ENCODE results near the gene HLA-DMA. TPM values are rescaled to one million over a fixed set of nuclear protein-coding genes. Genes with fewer than 3 reads are reported as not detected.

The HLA-DMA gene
- total and polyA plus RNA-seq, 2 of the 13 experiments (the other 11 are each of a cell fraction or from before 2014, with no cell fraction given): 0.70 to 0.71 TPM

DNA sequence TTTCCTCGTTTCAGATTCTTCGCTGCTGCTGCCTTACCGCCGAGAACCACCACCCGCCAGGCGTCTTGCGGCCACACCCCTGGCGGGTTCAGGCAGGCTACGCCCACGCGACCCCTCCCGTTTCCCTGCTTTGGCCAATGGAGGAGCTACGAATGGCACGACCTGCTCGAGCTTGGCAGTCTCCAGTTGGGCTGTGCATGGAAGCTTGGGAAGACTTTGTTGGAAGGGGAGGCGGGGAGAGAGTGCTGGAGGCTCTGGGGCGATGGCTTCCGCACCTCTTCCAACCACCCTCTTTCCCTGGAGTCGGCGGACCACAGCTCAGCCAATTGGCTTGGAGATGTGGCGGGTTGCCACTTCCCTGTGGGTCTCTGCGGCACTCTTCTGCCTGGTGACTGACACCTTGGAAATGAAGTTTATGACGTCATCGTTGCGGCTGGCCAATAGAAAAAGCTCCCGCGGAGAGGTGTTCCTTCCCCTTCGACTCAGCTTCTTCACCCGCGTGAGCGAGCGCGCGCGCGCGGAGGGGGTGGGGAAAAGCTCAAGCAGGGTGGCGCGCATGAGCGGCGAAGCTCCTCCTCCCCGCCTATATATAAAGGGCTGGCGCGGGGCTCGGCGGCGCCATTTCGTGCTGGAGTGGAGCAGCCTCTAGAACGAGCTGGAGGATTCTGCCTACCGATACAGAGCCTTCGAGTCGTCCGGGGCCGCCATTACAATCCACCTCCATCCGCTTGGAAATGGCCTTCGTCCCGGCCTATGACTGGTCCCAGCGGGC lies 18.9 kb upstream of the HLA-DMA start (continued):
- TF ChIP-seq UBTF (CRISPR knock-in tag; IDR thresholded peaks at IDR 0.05): peak; percentile 51; the same call in 1 of the 2 replicates
- peak; percentile 74 for TF ChIP-seq FOSL2 (CRISPR knock-in tag; IDR thresholded peaks at IDR 0.05)
- no peak for TF ChIP-seq ZNF30 (CRISPR knock-in tag; IDR thresholded peaks at IDR 0.05)
- no peak for TF ChIP-seq ZNF782 (CRISPR knock-in tag; IDR thresholded peaks at IDR 0.05; ENCODE audit: borderline replicate concordance)
- peak; percentile 73; the same call in 1 of the 2 replicates for TF ChIP-seq SMAD1 (CRISPR knock-in tag; IDR thresholded peaks at IDR 0.05; ENCODE audit: borderline replicate concordance, low read depth)
- 0 out of 2 replicates have a peak, but pooled peaks have one; percentile 34 for TF ChIP-seq MLXIP (CRISPR knock-in tag; IDR thresholded peaks at IDR 0.05; ENCODE audit: borderline replicate concordance)
- TF ChIP-seq, protein P1, sequence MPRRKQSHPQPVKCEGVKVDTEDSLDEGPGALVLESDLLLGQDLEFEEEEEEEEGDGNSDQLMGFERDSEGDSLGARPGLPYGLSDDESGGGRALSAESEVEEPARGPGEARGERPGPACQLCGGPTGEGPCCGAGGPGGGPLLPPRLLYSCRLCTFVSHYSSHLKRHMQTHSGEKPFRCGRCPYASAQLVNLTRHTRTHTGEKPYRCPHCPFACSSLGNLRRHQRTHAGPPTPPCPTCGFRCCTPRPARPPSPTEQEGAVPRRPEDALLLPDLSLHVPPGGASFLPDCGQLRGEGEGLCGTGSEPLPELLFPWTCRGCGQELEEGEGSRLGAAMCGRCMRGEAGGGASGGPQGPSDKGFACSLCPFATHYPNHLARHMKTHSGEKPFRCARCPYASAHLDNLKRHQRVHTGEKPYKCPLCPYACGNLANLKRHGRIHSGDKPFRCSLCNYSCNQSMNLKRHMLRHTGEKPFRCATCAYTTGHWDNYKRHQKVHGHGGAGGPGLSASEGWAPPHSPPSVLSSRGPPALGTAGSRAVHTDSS (CRISPR knock-in tag; conservative IDR thresholded peaks at IDR 0.05): 0 out of 2 replicates have a peak, but pooled peaks have one; percentile 39
- peak; percentile 84; the same call in 1 of the 2 replicates for TF ChIP-seq NKX3-1 (CRISPR knock-in tag; IDR thresholded peaks at IDR 0.05)
- peak; percentile 89; the same call in 1 of the 2 replicates for TF ChIP-seq ZBTB25 (CRISPR knock-in tag; IDR thresholded peaks at IDR 0.05)
- TF ChIP-seq U2AF1 (optimal IDR thresholded peaks at IDR 0.05; ENCODE audit: low read depth, low read length): no peak
- TF ChIP-seq GTF3A (CRISPR knock-in tag; conservative IDR thresholded peaks at IDR 0.05): 0 out of 2 replicates have a peak, but pooled peaks have one; percentile 20
- peak; percentile 94 for TF ChIP-seq YEATS2 (CRISPR knock-in tag; IDR thresholded peaks at IDR 0.05; ENCODE audit: borderline replicate concordance)
- peak; percentile 55 for TF ChIP-seq BCL3 (CRISPR knock-in tag; IDR thresholded peaks at IDR 0.05)
